G401 (cell line): ENCODE results near the gene SH3GLB1. TPM values are rescaled to one million over a fixed set of nuclear protein-coding genes. Genes with fewer than 3 reads are reported as not detected.

Experiments
- total RNA-seq: library from RNA; depleted of rRNA; stranded (reverse); fragments of >200 nt; shearing (Covaris generic); gene quantifications from 2 replicates; pipeline ENCODE4 v1.2.3, GENCODE V29; 2014; rRNA removed

Gene SH3GLB1
- total RNA-seq, 1 experiment from 2014 or later, result 21.7 TPM

Other genes starting within 250 kb of the SH3GLB1 start
- gene CLCA1, start 235.6 kb upstream of the SH3GLB1 start, total RNA-seq, result not detected in 2 replicates
- not detected in 2 replicates for gene CLCA4, start 157.5 kb upstream of the SH3GLB1 start, total RNA-seq
- gene SELENOF, start 209.6 kb downstream of the SH3GLB1 start, total RNA-seq, result 220 and 233 TPM in 2 replicates
- 16.9 and 29.9 TPM in 2 replicates for gene HS2ST1, start 210.1 kb downstream of the SH3GLB1 start, total RNA-seq